Keratinocyte (primary cell): ENCODE measurements around the gene DNMBP. TPM values are rescaled to one million over a fixed set of nuclear protein-coding genes. Genes with fewer than 3 reads are reported as not detected.

ENCODE experiments used
- DNase-seq: peaks from one replicate; pipeline ENCODE4 v3.0.0-alpha.2; 2011; ENCODE audit warnings: low read depth, missing footprints, low spot score
- FAIRE-seq: peaks from 2 replicates; lab custom pipeline; 2011; peaks lifted over from hg19 to GRCh38; lab: Jason Lieb, UNC
- H2AFZ ChIP-seq: 2 replicates; pipeline ENCODE4 v1.6.0; 2012; ENCODE audit warnings: low read length, control low read depth, inconsistent platforms; ENCODE audit not compliant: control insufficient read depth
- H3K27ac ChIP-seq: 2 replicates; pipeline ENCODE4 v1.5.1; 2011; ENCODE audit warnings: low read length; ENCODE audit not compliant: control insufficient read depth, insufficient read depth
- H3K27me3 ChIP-seq: 3 replicates; pipeline ENCODE4 v1.6.0; 2011; ENCODE audit warnings: low read length; ENCODE audit not compliant: control insufficient read depth, insufficient read depth; ENCODE audit errors: extremely low read depth
- H3K36me3 ChIP-seq, 2 experiments: 2 replicates in 1 of 2; 3 replicates in 1 of 2; pipeline ENCODE4 v1.5.1; 2011; ENCODE audit warnings: low read length in 2 of 2, mild to moderate bottlenecking in 1 of 2; ENCODE audit not compliant: control insufficient read depth in 2 of 2, insufficient read depth in 2 of 2; ENCODE audit errors: extremely low read depth in 1 of 2
- H3K4me1 ChIP-seq: 3 replicates; pipeline ENCODE4 v1.5.1; 2011; ENCODE audit warnings: low read length; ENCODE audit not compliant: control insufficient read depth, insufficient read depth; ENCODE audit errors: extremely low read depth
- H3K4me2 ChIP-seq: 3 replicates; pipeline ENCODE4 v1.6.0; 2011; ENCODE audit warnings: low read depth, low read length; ENCODE audit not compliant: control insufficient read depth, insufficient read depth; ENCODE audit errors: extremely low read depth
- H3K4me3 ChIP-seq, 3 experiments: fragments of 200-600 bp in 1 of 3; sonication (generic) in 1 of 3; 2 replicates in 2 of 3; 3 replicates in 1 of 3; pipeline ENCODE4 v1.5.1; 2011 to 2016; ENCODE audit warnings: low read length in 3 of 3, mild to moderate bottlenecking in 3 of 3, control low read depth in 2 of 3, inconsistent platforms in 1 of 3, low read depth in 1 of 3, mixed read lengths in 1 of 3, mixed run types in 1 of 3, moderate library complexity in 1 of 3; ENCODE audit not compliant: control insufficient read depth in 2 of 3, insufficient read depth in 2 of 3; ENCODE audit errors: extremely low read depth in 1 of 3
- H3K79me2 ChIP-seq: 2 replicates; pipeline ENCODE4 v1.6.0; 2012; ENCODE audit warnings: low read length; ENCODE audit not compliant: control insufficient read depth, insufficient read depth
- H3K9ac ChIP-seq: 3 replicates; pipeline ENCODE4 v1.6.0; 2011; ENCODE audit warnings: low read length; ENCODE audit not compliant: control insufficient read depth, insufficient read depth; ENCODE audit errors: extremely low read depth
- H3K9me1 ChIP-seq: 3 replicates; pipeline ENCODE4 v1.6.0; 2011; ENCODE audit warnings: low read length; ENCODE audit not compliant: control insufficient read depth, insufficient read depth; ENCODE audit errors: extremely low read depth
- H3K9me3 ChIP-seq: 2 replicates; pipeline ENCODE4 v1.5.1; 2012; ENCODE audit warnings: low read depth, low read length; ENCODE audit not compliant: control insufficient read depth
- H4K20me1 ChIP-seq: 3 replicates; pipeline ENCODE4 v1.6.0; 2011; ENCODE audit warnings: low read length; ENCODE audit not compliant: control insufficient read depth, insufficient read depth; ENCODE audit errors: extremely low read depth
- CTCF ChIP-seq, 3 experiments: IDR thresholded peaks in 1 of 3; conservative IDR thresholded peaks in 1 of 3; optimal IDR thresholded peaks in 1 of 3; 2 replicates in 2 of 3; 3 replicates in 1 of 3; pipeline versions ENCODE3 to v1.5.1; 2011; ENCODE audit warnings: low read length in 3 of 3, mild to moderate bottlenecking in 3 of 3, moderate library complexity in 2 of 3, control low read depth in 1 of 3, inconsistent platforms in 1 of 3; ENCODE audit not compliant: insufficient read depth in 2 of 3; ENCODE audit errors: extremely low read depth in 1 of 3
- EZH2 ChIP-seq: IDR thresholded peaks from one replicate; pipeline ENCODE4 v1.6.1; 2012; ENCODE audit warnings: inconsistent platforms, mild to moderate bottlenecking, low read length, moderate library complexity
- dilution Hi-C: fragments of 300-500 bp; cut with MboI; formaldehyde crosslinking; loops from one replicate; pipeline ENCODE4 v1.7.0; 2020; ENCODE audit warnings: low sequenced_read_pairs; ENCODE audit not compliant: extremely low pct_ligation_motif_present
- polyA plus RNA-seq, 5 experiments: library from polyadenylated mRNA; depleted of rRNA in 3 of 5; stranded (reverse) in 3 of 5; stranded (forward) in 1 of 5; unstranded in 1 of 5; fragments of >200 nt; gene quantifications; 1 replicate in 1 of 5; 2 replicates in 3 of 5; 3 replicates in 1 of 5; pipeline versions ENCODE4 v1.2.1 to v1.2.3, GENCODE V29; 2011 to 2012; ENCODE audit warnings: missing spikeins in 2 of 5, low read depth in 1 of 5, low replicate concordance in 1 of 5

DNMBP gene
- polyA plus RNA-seq, 1 donor (not counting 4 experiments of a cell fraction or from before 2014, with no cell fraction given), result 15.8 TPM

- Histone ChIP-seq H4K20me1 (no peaks in the 10 kb centered on the region), H3K9me3 (no peaks in the 10 kb centered on the region), H3K9me1 (no peaks in the 10 kb centered on the region), H3K79me2 (no peaks in the 10 kb centered on the region), H2AFZ (no peak overlapping the region), H3K27ac (no peak overlapping the region), H3K9ac (no peak overlapping the region), H3K4me3 (no peak overlapping the region), H3K4me1 (no peaks in the 10 kb centered on the region), H3K36me3 (no peaks in the 10 kb centered on the region), H3K27me3 (no peaks in the 10 kb centered on the region), H3K4me2 (no peak overlapping the region)
- TF ChIP-seq CTCF (optimal IDR thresholded peaks at IDR 0.05 in 1 of 3, IDR thresholded peaks at IDR 0.05 in 1 of 3, conservative IDR thresholded peaks at IDR 0.05 in 1 of 3; ENCODE audit: extremely low read depth in 1 of 3, insufficient read depth in 2 of 3, low read length in 3 of 3), result no peak
- no peak for TF ChIP-seq EZH2
- no peak for DNase-seq
- no peak for FAIRE-seq
- dilution Hi-C loops, result no loop called here
Observed at GRCh38 chr10:100022403-100022802, 12.7 kb upstream of the DNMBP start.

DNA sequence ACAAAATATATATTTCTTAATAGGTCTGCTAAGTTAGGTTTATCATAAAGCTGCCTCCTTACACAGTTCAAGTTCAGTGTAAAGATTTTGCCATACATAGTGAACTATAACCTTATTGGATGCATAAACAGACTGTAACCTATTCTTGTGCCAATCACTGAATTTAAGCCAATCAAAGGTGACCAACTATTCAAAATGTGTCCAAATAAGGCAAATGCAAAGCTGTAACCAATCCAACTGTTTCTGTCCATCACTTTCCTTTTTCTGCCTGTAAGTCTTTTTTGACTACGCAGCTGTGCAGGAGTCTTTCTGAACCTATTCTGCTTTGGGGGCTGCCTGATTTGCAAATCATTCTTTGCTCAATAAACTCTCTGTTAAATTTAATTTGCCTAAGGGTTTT lies 11.6 kb upstream of the DNMBP start:
- dilution Hi-C loops, result no loop called here
- Histone ChIP-seq H3K79me2 (no peaks in the 10 kb centered on the region), H3K4me1 (no peaks in the 10 kb centered on the region), H3K27me3 (no peaks in the 10 kb centered on the region), H3K9ac (no peak overlapping the region), H3K9me1 (no peaks in the 10 kb centered on the region), H2AFZ (no peak overlapping the region), H4K20me1 (no peaks in the 10 kb centered on the region), H3K4me3 (no peak overlapping the region), H3K9me3 (no peaks in the 10 kb centered on the region), H3K36me3 (no peaks in the 10 kb centered on the region), H3K27ac (no peak overlapping the region), H3K4me2 (no peak overlapping the region)
- DNase-seq (no peak), FAIRE-seq (no peak)
- no peak for TF ChIP-seq CTCF (optimal IDR thresholded peaks at IDR 0.05 in 1 of 3, IDR thresholded peaks at IDR 0.05 in 1 of 3, conservative IDR thresholded peaks at IDR 0.05 in 1 of 3; ENCODE audit: extremely low read depth in 1 of 3, insufficient read depth in 2 of 3, low read length in 3 of 3)
